Sigmoid colon (tissue), 4 donors: ENCODE measurements around the gene GABBR2.

ENCODE experiments used
- CTCF ChIP-seq, 4 experiments: fragments of 450-650 bp in 3 of 4; fragments of 200-600 bp in 1 of 4; IDR thresholded peaks; one replicate each; pipeline ENCODE4 v1.5.1; 2016 to 2019; ENCODE audit warnings: antibody characterized with exemption in 4 of 4, mild to moderate bottlenecking in 3 of 4, moderate library complexity in 2 of 4
- EP300 ChIP-seq, 4 donors: sonication (generic); formaldehyde crosslinking; IDR thresholded peaks; one replicate each; pipeline ENCODE4 v1.6.1; 2017; ENCODE audit warnings: antibody characterized with exemption in 4 of 4
- POLR2A ChIP-seq, 2 donors: fragments of 450-650 bp; IDR thresholded peaks; one replicate each; pipeline ENCODE4 v1.6.1; 2016; ENCODE audit warnings: antibody characterized with exemption in 2 of 2, mild to moderate bottlenecking in 2 of 2, moderate library complexity in 2 of 2

- no peak for TF ChIP-seq CTCF (IDR thresholded peaks at IDR 0.05)
- no peak for TF ChIP-seq POLR2A (IDR thresholded peaks at IDR 0.05)
- TF ChIP-seq EP300 (IDR thresholded peaks at IDR 0.05) = no peak
These were observed 345.1 kb downstream of the GABBR2 start for GRCh38 chr9:98363644-98364043.
